ENCODE measurements around the gene CHST14. TPM values are rescaled to one million over a fixed set of nuclear protein-coding genes. Genes with fewer than 3 reads are reported as not detected.

The CHST14 gene
- total and polyA plus RNA-seq, 2 of the 8 experiments (the other 6 are each of a cell fraction or from before 2014, with no cell fraction given): 13.4 to 20.3 TPM

- Histone ChIP-seq H3K23ac (ENCODE audit: insufficient read length) (no peak overlapping the region), H3K4me1 (replicated peaks in 1 of 4; ENCODE audit: control insufficient read depth in 3 of 4, insufficient read depth in 4 of 4, low read length in 3 of 4) (peaks cover 4 to 11% (median 10%) of the 10 kb centered on the region in 4 experiments; a peak in 6 of 7 replicates), H2AK5ac (ENCODE audit: low read depth, low read length) (no peak overlapping the region), H3K9ac (replicated peaks in 1 of 4; ENCODE audit: extremely low read depth in 1 of 4, low read depth in 3 of 4, low read length in 3 of 4) (peak overlapping the region in 2 of 4 experiments; percentile 2 to 25; a peak in 3 of 7 replicates), H3K9me3 (ENCODE audit: insufficient read depth in 2 of 2, low read depth in 1 of 2, low read length in 1 of 2) (no peaks in the 10 kb centered on the region), H3K4ac (replicated peaks; ENCODE audit: insufficient read length, low read depth, low read length) (no peak overlapping the region), H3K79me1 (ENCODE audit: low read depth, low read length) (no peaks in the 10 kb centered on the region), H2BK5ac (ENCODE audit: low read depth, low read length) (no peak overlapping the region), H3K56ac (replicated peaks; ENCODE audit: insufficient read length, low read depth, low read length) (no peak overlapping the region), H3K79me2 (ENCODE audit: control insufficient read depth in 1 of 2, insufficient read depth in 2 of 2, low read length in 2 of 2) (no peaks in the 10 kb centered on the region), H4K91ac (replicated peaks; ENCODE audit: insufficient read length, low read length) (peak overlapping the region; percentile 20), H3K27ac (ENCODE audit: low read depth, low read length) (no peak overlapping the region), H4K20me1 (replicated peaks in 1 of 2; ENCODE audit: control insufficient read depth in 1 of 2, insufficient read depth in 2 of 2, low read length in 2 of 2) (no peaks in the 10 kb centered on the region), H2BK15ac (ENCODE audit: low read length) (peak overlapping the region; percentile 95; the same call in 1 of the 2 replicates), H3K18ac (ENCODE audit: extremely low read depth, low read length) (peak overlapping the region; percentile 75), H4K5ac (ENCODE audit: insufficient read length, low read depth, low read length) (no peak overlapping the region), H3K27me3 (replicated peaks in 1 of 4; ENCODE audit: control insufficient read depth in 3 of 4, extremely low read depth in 1 of 4, insufficient read depth in 3 of 4, low read length in 3 of 4) (peaks cover 0 to 32% (median 24%) of the 10 kb centered on the region in 4 experiments; a peak in 6 of 7 replicates), H2BK20ac (ENCODE audit: low read length) (no peak overlapping the region), H2BK120ac (replicated peaks; ENCODE audit: low read depth, low read length) (no peak overlapping the region), H3K4me3 (ENCODE audit: extremely low read depth in 1 of 4, insufficient read depth in 2 of 4, low read depth in 3 of 4, low read length in 4 of 4) (peak overlapping the region; percentile 36 to 58 (median 46)), H4K8ac (ENCODE audit: extremely low read depth, insufficient read depth, low read length) (peak overlapping the region; percentile 97), H3K14ac (ENCODE audit: insufficient read length) (no peak overlapping the region), H2BK12ac (ENCODE audit: low read depth, low read length) (peak overlapping the region; percentile 53; the same call in 1 of the 2 replicates), H3K4me2 (ENCODE audit: insufficient read depth in 1 of 2, low read depth in 2 of 2, low read length in 2 of 2) (peak overlapping the region; percentile 80 to 88), H2AFZ (ENCODE audit: low read length) (peak overlapping the region; percentile 21; the same call in 1 of the 2 replicates), H3K36me3 (ENCODE audit: control insufficient read depth in 2 of 4, insufficient read depth in 4 of 4, low read length in 3 of 4) (no peaks in the 10 kb centered on the region), H3K23me2 (ENCODE audit: low read depth, low read length) (peaks cover 9% of the 10 kb centered on the region)
- DNase-seq (ENCODE audit: low read depth in 1 of 2, low spot score in 2 of 2) (no peak), FAIRE-seq (no peak)
- CTCF ChIA-PET (ENCODE audit: partially characterized antibody): interaction anchor here (3.1 kb wide), 1 partner anchor 41 kb away, joined by 9 read pairs; no protein-coding TSS in a partner anchor
- TF ChIP-seq SIN3A (conservative IDR thresholded peaks at IDR 0.05 in 1 of 2, IDR thresholded peaks at IDR 0.05 in 1 of 2; ENCODE audit: low read depth in 1 of 2, low read length in 2 of 2) (0 out of 4 replicates have a peak, but pooled peaks of 1 of the 2 experiments have one; percentile 38), CREB1 (IDR thresholded peaks at IDR 0.05) (0 out of 2 replicates have a peak, but pooled peaks have one; percentile 17), SAP30 (IDR thresholded peaks at IDR 0.05; ENCODE audit: insufficient read depth, insufficient replicate concordance, low read length) (peak; percentile 41), E2F6 (IDR thresholded peaks at IDR 0.05) (no peak)
- POLR2A ChIA-PET (ENCODE audit: partially characterized antibody): interaction anchor here (1.0 to 1.4 kb wide), 2 partner anchors 68 to 74 kb away, joined by 3 read pairs; no protein-coding TSS in a partner anchor
- WGBS, 2 experiments (ENCODE audit: extremely low coverage in 1 of 2, insufficient coverage in 1 of 2, insufficient read length in 1 of 2, insufficient replicate concordance in 2 of 2, low coverage in 1 of 2, low lambda C conversion rate in 2 of 2, missing lambda C conversion rate in 1 of 2): 38% methylated on average over 18 of the region's 22 CpGs; no CpG with 5 or more reads in 1 of the 2 experiments
Measured at GRCh38 chr15:40511093-40511471, 40.3 kb downstream of the CHST14 start.
